ENCODE results near the gene CHCHD1.
A peak's percentile ranks its signal among the peaks of the same experiment; 100 is the strongest.
"Not testable (repeated sequence)": the region's sequence is repeated elsewhere in the genome, so short reads cannot be mapped to it uniquely, and the experiment has no call there.

CHCHD1 gene

GRCh38 chr10:73781879-73782748, at the start of gene CHCHD1:
TSS of gene CHCHD1 (plus strand) at chr10:73782048. CDS start at chr10:73782076, 28 bp downstream.
- TF ChIP-seq CTCF (IDR thresholded peaks at IDR 0.05; ENCODE audit: low read depth, low read length): no peak
- DNase-seq (ENCODE audit: low read depth in 2 of 2): peak; percentile 86 to 90
- peak within 1 kb of the TSS; percentile 89 to 95 for H3K4me3 ChIP-seq (replicated peaks in 1 of 2; ENCODE audit: low read depth in 2 of 2, low read length in 2 of 2)

- DNase-seq (ENCODE audit: low read depth in 2 of 2): no peak
- no peak for TF ChIP-seq CTCF (IDR thresholded peaks at IDR 0.05; ENCODE audit: low read depth, low read length)
- no peak overlapping the region for H3K4me3 ChIP-seq (replicated peaks in 1 of 2; ENCODE audit: low read depth in 2 of 2, low read length in 2 of 2)
These were observed 49.4 kb upstream of the CHCHD1 start for GRCh38 chr10:73732426-73732825.

GRCh38 chr10:73732931-73733623, 48.8 kb upstream of the CHCHD1 start:
- no peak for TF ChIP-seq CTCF (IDR thresholded peaks at IDR 0.05; ENCODE audit: low read depth, low read length)
- DNase-seq (ENCODE audit: low read depth in 2 of 2): no peak
- no peak overlapping the region for H3K4me3 ChIP-seq (replicated peaks in 1 of 2; ENCODE audit: low read depth in 2 of 2, low read length in 2 of 2)

- H3K4me3 ChIP-seq (replicated peaks in 1 of 2; ENCODE audit: low read depth in 2 of 2, low read length in 2 of 2): no peak overlapping the region
- DNase-seq (ENCODE audit: low read depth in 2 of 2): no peak
- no peak for TF ChIP-seq CTCF (IDR thresholded peaks at IDR 0.05; ENCODE audit: low read depth, low read length)
These were observed 47.7 kb upstream of the CHCHD1 start for GRCh38 chr10:73734028-73734720.

- H3K4me3 ChIP-seq (replicated peaks in 1 of 2; ENCODE audit: low read depth in 2 of 2, low read length in 2 of 2): no peak overlapping the region
- no peak for TF ChIP-seq CTCF (IDR thresholded peaks at IDR 0.05; ENCODE audit: low read depth, low read length)
- no peak for DNase-seq (ENCODE audit: low read depth in 2 of 2)
These were observed 47.0 kb upstream of the CHCHD1 start for GRCh38 chr10:73734796-73735305.

GRCh38 chr10:73740501-73741254, 41.2 kb upstream of the CHCHD1 start:
- not testable (repeated sequence) for DNase-seq (ENCODE audit: low read depth in 2 of 2)

More at GRCh38 chr10:73740501-73741254, 41.2 kb upstream of the CHCHD1 start:
- H3K4me3 ChIP-seq (replicated peaks in 1 of 2; ENCODE audit: low read depth in 2 of 2, low read length in 2 of 2): not testable (repeated sequence)

Measured in cardiac fibroblast (primary cell).